T-helper 1 cell treated with Interleukin-12 subunit alpha and Interleukin-12 subunit beta and Interleukin-4 antibody, amounts not matched to agents 30 μg/mL and 1 μg/mL, for 36 hours (primary cell): ENCODE results near the gene STAC3.

ENCODE experiments used
- H3K27ac Mint-ChIP-seq: one replicate; pipeline ENCODE4 v1.8.0; 2021; ENCODE audit warnings: mild to moderate bottlenecking, mixed read lengths
- H3K27me3 Mint-ChIP-seq: one replicate; pipeline ENCODE4 v1.8.0; 2021; ENCODE audit warnings: low read depth, mixed read lengths
- H3K36me3 Mint-ChIP-seq: one replicate; pipeline ENCODE4 v1.8.0; 2021; ENCODE audit warnings: low read depth, mixed read lengths
- H3K4me1 Mint-ChIP-seq: one replicate; pipeline ENCODE4 v1.8.0; 2021; ENCODE audit warnings: low read depth, mixed read lengths
- H3K4me3 Mint-ChIP-seq: one replicate; pipeline ENCODE4 v1.8.0; 2021; ENCODE audit warnings: mild to moderate bottlenecking, moderate library complexity, mixed read lengths
- H3K9me3 Mint-ChIP-seq: one replicate; pipeline ENCODE4 v1.8.0; 2021; ENCODE audit warnings: mixed read lengths

STAC3 gene

DNA sequence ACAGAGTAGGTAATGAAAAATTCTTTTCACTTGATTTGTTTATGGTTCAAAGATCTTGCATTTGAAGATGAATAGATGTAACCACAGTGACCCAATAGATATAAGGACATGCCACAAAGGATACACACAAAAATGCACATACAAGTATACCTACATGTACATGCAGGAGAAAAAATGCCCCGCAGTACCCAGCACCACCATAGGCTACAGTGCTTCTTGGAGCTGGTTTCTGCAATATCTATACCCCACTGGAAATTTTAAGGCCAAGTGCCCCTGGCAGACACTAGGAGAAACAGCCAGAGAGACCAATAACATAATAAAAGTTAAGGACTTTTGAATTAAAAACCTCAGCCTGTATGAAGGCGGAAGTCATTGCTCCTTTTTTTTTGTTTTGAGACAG, 12.1 kb upstream of the STAC3 start:
- Mint-ChIP-seq H3K4me1 (peaks cover 4% of the 10 kb centered on the region), H3K9me3 (no peaks in the 10 kb centered on the region), H3K27me3 (no peaks in the 10 kb centered on the region), H3K36me3 (peaks cover 26% of the 10 kb centered on the region), H3K27ac (no peak overlapping the region), H3K4me3 (no peak overlapping the region)

DNA sequence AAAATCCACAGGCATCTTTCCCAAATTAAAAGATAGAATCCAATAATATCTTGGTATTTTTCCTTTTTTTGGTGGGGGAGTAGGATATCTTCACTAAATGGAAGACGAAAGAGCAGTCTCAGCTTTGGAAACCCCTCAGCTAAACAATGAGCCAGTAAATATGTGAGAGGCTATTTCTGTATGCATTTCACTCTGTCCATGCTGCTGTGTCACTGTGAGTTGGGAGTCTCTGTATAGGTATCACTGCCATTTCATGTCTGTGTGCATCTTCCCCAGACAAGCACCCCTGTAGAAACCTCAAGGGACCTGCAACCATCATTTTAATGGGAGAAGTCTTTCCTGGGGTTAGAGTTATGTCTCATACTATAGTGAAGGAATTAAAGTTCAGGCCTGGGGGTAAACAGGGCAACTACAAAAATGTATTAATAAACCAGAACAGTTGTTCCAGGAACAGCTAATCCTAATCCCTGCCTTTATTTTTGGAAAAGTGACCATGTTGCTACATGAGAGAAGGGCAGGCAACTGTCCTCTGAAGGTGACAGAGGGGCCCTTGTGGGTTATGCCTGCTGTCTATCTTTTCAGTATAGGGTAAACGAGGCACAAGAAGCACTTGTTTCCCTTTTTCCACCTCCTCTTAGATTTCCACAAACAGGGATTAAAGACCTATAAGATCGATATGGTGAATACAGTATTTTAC, 11.3 kb upstream of the STAC3 start:
- no peak overlapping the region for H3K27ac Mint-ChIP-seq
- no peak overlapping the region for H3K4me3 Mint-ChIP-seq
- no peaks in the 10 kb centered on the region for H3K27me3 Mint-ChIP-seq
- peaks cover 4% of the 10 kb centered on the region for H3K4me1 Mint-ChIP-seq
- no peaks in the 10 kb centered on the region for H3K9me3 Mint-ChIP-seq
- H3K36me3 Mint-ChIP-seq = peaks cover 25% of the 10 kb centered on the region

GRCh38 chr12:57261428-57261865, 10.5 kb upstream of the STAC3 start:
- Mint-ChIP-seq H3K9me3 (no peaks in the 10 kb centered on the region), H3K4me3 (no peak overlapping the region), H3K27me3 (no peaks in the 10 kb centered on the region), H3K27ac (no peak overlapping the region), H3K4me1 (peaks cover 4% of the 10 kb centered on the region), H3K36me3 (peaks cover 24% of the 10 kb centered on the region)

DNA sequence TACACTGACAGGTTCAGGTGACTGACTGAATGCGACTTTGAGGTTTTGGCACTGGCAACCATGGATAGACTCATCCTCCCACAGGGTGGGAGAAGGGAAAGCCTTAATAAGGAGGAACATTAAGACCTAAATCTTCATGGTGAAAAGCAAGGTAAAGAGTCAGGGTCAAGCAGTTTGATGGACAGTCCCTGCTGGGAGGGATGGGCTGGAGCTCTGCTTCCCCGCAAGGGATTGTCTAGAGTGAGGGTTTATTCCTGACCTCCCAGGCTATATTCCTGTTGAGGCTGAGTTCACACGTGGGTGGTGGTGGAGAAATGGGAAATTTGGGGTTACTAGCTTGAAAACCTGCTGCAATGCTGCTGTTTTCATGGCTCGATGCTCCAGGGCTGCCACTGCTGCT, 9.4 kb upstream of the STAC3 start:
- Mint-ChIP-seq H3K27ac (no peak overlapping the region), H3K4me1 (peaks cover 4% of the 10 kb centered on the region), H3K36me3 (peaks cover 32% of the 10 kb centered on the region), H3K27me3 (no peaks in the 10 kb centered on the region), H3K9me3 (no peaks in the 10 kb centered on the region), H3K4me3 (no peak overlapping the region)

GRCh38 chr12:57258977-57259970, 8.3 kb upstream of the STAC3 start:
- no peaks in the 10 kb centered on the region for H3K27me3 Mint-ChIP-seq
- no peaks in the 10 kb centered on the region for H3K9me3 Mint-ChIP-seq
- H3K36me3 Mint-ChIP-seq = peaks cover 33% of the 10 kb centered on the region
- no peak overlapping the region for H3K27ac Mint-ChIP-seq
- peaks cover 4% of the 10 kb centered on the region for H3K4me1 Mint-ChIP-seq
- no peak overlapping the region for H3K4me3 Mint-ChIP-seq

GRCh38 chr12:57255916-57256315, 4.9 kb upstream of the STAC3 start:
- Mint-ChIP-seq H3K9me3 (no peaks in the 10 kb centered on the region), H3K4me3 (no peak overlapping the region), H3K27me3 (no peaks in the 10 kb centered on the region), H3K4me1 (no peaks in the 10 kb centered on the region), H3K27ac (no peak overlapping the region), H3K36me3 (peaks cover 30% of the 10 kb centered on the region)

GRCh38 chr12:57254506-57255280, 3.7 kb upstream of the STAC3 start:
- no peaks in the 10 kb centered on the region for H3K9me3 Mint-ChIP-seq
- H3K27ac Mint-ChIP-seq = no peak overlapping the region
- H3K36me3 Mint-ChIP-seq = peaks cover 23% of the 10 kb centered on the region
- H3K4me1 Mint-ChIP-seq = no peaks in the 10 kb centered on the region
- no peak overlapping the region for H3K4me3 Mint-ChIP-seq
- H3K27me3 Mint-ChIP-seq = no peaks in the 10 kb centered on the region

- Mint-ChIP-seq H3K36me3 (peaks cover 12% of the 10 kb centered on the region), H3K27me3 (no peaks in the 10 kb centered on the region), H3K4me3 (no peak overlapping the region), H3K27ac (no peak overlapping the region), H3K9me3 (no peaks in the 10 kb centered on the region), H3K4me1 (peaks cover 9% of the 10 kb centered on the region)
Observed at GRCh38 chr12:57250541-57250940, 446 bp downstream of the STAC3 start.

GRCh38 chr12:57248934-57249742, 1.8 kb downstream of the STAC3 start:
- Mint-ChIP-seq H3K4me3 (peak overlapping the region; percentile 36), H3K36me3 (peaks cover 8% of the 10 kb centered on the region), H3K4me1 (peaks cover 10% of the 10 kb centered on the region), H3K9me3 (no peaks in the 10 kb centered on the region), H3K27ac (no peak overlapping the region), H3K27me3 (peaks cover 4% of the 10 kb centered on the region)

DNA sequence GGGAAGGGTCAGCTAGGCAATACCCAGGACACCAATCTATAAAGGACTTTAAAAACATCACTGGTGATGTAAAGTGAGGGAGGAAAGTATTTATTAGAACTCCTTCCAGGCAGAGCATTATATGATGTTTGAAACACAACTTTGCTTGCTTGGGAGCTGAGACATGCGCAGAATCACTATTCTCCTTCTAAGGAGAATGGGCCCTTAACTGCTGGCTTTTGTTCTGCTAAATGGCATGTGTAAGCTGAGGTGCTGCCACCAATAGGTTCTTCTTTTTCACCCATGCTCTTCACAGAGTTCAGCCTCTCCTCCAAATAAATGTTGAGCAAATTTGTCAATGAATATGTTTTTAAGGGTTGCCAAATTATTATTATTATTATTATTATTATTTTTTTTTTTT, 3.9 kb downstream of the STAC3 start:
- peaks cover 7% of the 10 kb centered on the region for H3K36me3 Mint-ChIP-seq
- H3K4me1 Mint-ChIP-seq = peaks cover 20% of the 10 kb centered on the region
- no peak overlapping the region for H3K4me3 Mint-ChIP-seq

GRCh38 chr12:57244312-57244696, 6.7 kb downstream of the STAC3 start:
- peaks cover 11% of the 10 kb centered on the region for H3K36me3 Mint-ChIP-seq
- peak overlapping the region; percentile 59 for H3K4me3 Mint-ChIP-seq
- H3K9me3 Mint-ChIP-seq = no peaks in the 10 kb centered on the region
- H3K27me3 Mint-ChIP-seq = peaks cover 45% of the 10 kb centered on the region
- H3K4me1 Mint-ChIP-seq = peaks cover 38% of the 10 kb centered on the region
- peak overlapping the region; percentile 68 for H3K27ac Mint-ChIP-seq

More for the DNA sequence above, 3.9 kb downstream of the STAC3 start:
- H3K27me3 Mint-ChIP-seq = peaks cover 22% of the 10 kb centered on the region
- no peak overlapping the region for H3K27ac Mint-ChIP-seq
- no peaks in the 10 kb centered on the region for H3K9me3 Mint-ChIP-seq

GRCh38 chr12:57243521-57244311, 7.3 kb downstream of the STAC3 start:
- H3K4me3 Mint-ChIP-seq = peak overlapping the region; percentile 73
- peaks cover 36% of the 10 kb centered on the region for H3K4me1 Mint-ChIP-seq
- H3K27me3 Mint-ChIP-seq = peaks cover 48% of the 10 kb centered on the region
- H3K36me3 Mint-ChIP-seq = peaks cover 9% of the 10 kb centered on the region
- no peaks in the 10 kb centered on the region for H3K9me3 Mint-ChIP-seq
- peak overlapping the region; percentile 68 for H3K27ac Mint-ChIP-seq
